ENCODE data around the gene MKKS. TPM values are rescaled to one million over a fixed set of nuclear protein-coding genes. Genes with fewer than 3 reads are reported as not detected.

The MKKS gene
- total RNA-seq, 1 donor, result 7.6 TPM

DNA sequence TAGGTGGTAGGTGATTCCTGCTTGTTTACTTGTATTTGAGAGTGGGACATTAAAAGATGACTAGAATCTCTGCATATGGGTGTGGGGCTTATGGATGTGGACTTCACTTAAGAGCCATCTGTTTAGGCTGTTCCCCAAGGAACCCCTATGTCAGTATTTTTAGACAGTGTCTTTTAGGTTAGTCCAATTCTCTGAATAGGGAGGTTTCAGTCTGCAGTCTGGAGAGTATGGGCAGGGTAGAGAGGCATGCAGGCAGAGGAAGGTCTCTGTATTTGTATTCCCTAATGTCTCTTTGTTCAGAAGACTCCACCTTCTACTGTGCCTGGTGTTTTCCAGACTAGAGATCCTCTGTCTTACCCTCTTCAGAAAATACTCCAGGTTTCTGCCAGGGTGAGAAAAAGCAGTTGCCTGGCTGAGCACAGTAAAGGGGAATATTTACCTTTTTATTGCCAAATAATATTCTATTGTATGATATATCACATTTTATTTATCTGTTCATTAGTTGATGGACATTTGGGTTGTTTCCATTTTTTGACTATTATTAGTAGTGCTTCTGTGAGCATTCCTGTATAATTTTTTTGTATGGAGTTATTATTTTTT, 20.2 kb upstream of the MKKS start:
- H3K4me3 ChIP-seq (ENCODE audit: insufficient read depth, low read length), result no peak overlapping the region
- no peak overlapping the region for H3K4me2 ChIP-seq (ENCODE audit: insufficient read depth, low read length)
- no peaks in the 10 kb centered on the region for H4K20me1 ChIP-seq (ENCODE audit: insufficient read depth, low read length)
- no peaks in the 10 kb centered on the region for H3K36me3 ChIP-seq (ENCODE audit: insufficient read depth, low read length)
- no peaks in the 10 kb centered on the region for H3K4me1 ChIP-seq (ENCODE audit: insufficient read depth, low read length)
- TF ChIP-seq, protein P1, sequence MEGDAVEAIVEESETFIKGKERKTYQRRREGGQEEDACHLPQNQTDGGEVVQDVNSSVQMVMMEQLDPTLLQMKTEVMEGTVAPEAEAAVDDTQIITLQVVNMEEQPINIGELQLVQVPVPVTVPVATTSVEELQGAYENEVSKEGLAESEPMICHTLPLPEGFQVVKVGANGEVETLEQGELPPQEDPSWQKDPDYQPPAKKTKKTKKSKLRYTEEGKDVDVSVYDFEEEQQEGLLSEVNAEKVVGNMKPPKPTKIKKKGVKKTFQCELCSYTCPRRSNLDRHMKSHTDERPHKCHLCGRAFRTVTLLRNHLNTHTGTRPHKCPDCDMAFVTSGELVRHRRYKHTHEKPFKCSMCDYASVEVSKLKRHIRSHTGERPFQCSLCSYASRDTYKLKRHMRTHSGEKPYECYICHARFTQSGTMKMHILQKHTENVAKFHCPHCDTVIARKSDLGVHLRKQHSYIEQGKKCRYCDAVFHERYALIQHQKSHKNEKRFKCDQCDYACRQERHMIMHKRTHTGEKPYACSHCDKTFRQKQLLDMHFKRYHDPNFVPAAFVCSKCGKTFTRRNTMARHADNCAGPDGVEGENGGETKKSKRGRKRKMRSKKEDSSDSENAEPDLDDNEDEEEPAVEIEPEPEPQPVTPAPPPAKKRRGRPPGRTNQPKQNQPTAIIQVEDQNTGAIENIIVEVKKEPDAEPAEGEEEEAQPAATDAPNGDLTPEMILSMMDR (IDR thresholded peaks at IDR 0.05; ENCODE audit: extremely low read depth, low read depth, low read length), result no peak
- no peak overlapping the region for H2AFZ ChIP-seq (ENCODE audit: low read length)
- H3K79me2 ChIP-seq (ENCODE audit: insufficient read depth, low read length), result peaks cover 8% of the 10 kb centered on the region
- H3K27me3 ChIP-seq (ENCODE audit: insufficient read depth, low read length), result no peaks in the 10 kb centered on the region
- H3K27ac ChIP-seq (ENCODE audit: low read depth, low read length), result no peak overlapping the region
- no peak for DNase-seq (ENCODE audit: insufficient read length, low spot score, missing footprints)
- H3K9me3 ChIP-seq (ENCODE audit: low read depth, low read length), result no peaks in the 10 kb centered on the region

DNA sequence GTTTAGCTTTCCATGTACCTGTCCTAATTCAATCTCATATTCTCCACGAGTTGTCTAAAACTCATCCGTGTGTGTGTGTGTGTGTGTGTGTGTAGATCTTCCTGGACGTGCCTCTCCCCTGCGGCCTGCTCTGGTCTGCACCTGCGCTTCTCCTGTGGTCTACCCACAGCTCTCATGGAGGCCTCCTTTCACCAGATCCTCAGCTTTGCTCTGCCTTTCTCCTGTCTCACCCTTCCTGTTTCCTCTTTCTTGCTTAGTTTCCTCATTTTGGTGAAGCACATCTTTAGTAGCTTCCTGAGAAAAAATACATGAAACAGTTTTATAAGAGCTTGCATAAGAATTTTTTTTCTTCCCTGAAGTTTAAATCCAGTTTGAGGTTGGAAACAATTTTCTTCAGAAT, 19.2 kb upstream of the MKKS start:
- TF ChIP-seq, protein P1 (IDR thresholded peaks at IDR 0.05; ENCODE audit: extremely low read depth, low read depth, low read length), result no peak
- DNase-seq (ENCODE audit: insufficient read length, low spot score, missing footprints), result no peak
- H3K4me3 ChIP-seq (ENCODE audit: insufficient read depth, low read length), result no peak overlapping the region
- H3K4me2 ChIP-seq (ENCODE audit: insufficient read depth, low read length), result no peak overlapping the region
- no peaks in the 10 kb centered on the region for H3K36me3 ChIP-seq (ENCODE audit: insufficient read depth, low read length)
- no peaks in the 10 kb centered on the region for H4K20me1 ChIP-seq (ENCODE audit: insufficient read depth, low read length)
- H3K9me3 ChIP-seq (ENCODE audit: low read depth, low read length), result no peaks in the 10 kb centered on the region
- no peak overlapping the region for H3K27ac ChIP-seq (ENCODE audit: low read depth, low read length)
- H3K4me1 ChIP-seq (ENCODE audit: insufficient read depth, low read length), result no peaks in the 10 kb centered on the region
- H2AFZ ChIP-seq (ENCODE audit: low read length), result no peak overlapping the region
- no peaks in the 10 kb centered on the region for H3K27me3 ChIP-seq (ENCODE audit: insufficient read depth, low read length)
- H3K79me2 ChIP-seq (ENCODE audit: insufficient read depth, low read length), result peaks cover 11% of the 10 kb centered on the region

DNA sequence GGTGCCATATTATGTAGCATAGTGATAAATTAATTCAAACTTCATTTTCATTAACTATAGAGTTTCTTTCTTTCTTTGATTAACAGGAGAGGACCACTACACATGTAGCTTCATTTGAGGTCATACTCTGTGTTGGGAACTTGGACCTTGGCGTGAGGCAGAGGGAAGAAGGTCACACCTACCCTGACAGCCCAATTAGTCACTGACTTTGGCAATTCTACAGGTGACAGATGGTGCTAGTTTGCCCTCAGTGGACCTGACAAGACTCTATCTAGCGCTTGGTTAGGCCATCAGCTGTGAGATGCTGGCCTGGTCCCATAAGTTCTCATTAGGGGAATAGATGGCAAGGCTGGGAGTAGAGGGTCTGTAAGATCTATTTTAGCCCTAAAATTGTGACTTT, 15.2 kb upstream of the MKKS start:
- Histone ChIP-seq H3K36me3 (ENCODE audit: insufficient read depth, low read length) (no peaks in the 10 kb centered on the region), H3K4me2 (ENCODE audit: insufficient read depth, low read length) (no peak overlapping the region), H4K20me1 (ENCODE audit: insufficient read depth, low read length) (no peaks in the 10 kb centered on the region), H3K4me1 (ENCODE audit: insufficient read depth, low read length) (no peaks in the 10 kb centered on the region), H3K79me2 (ENCODE audit: insufficient read depth, low read length) (peaks cover 14% of the 10 kb centered on the region), H3K9me3 (ENCODE audit: low read depth, low read length) (no peaks in the 10 kb centered on the region), H3K27ac (ENCODE audit: low read depth, low read length) (no peak overlapping the region), H3K4me3 (ENCODE audit: insufficient read depth, low read length) (no peak overlapping the region), H2AFZ (ENCODE audit: low read length) (no peak overlapping the region), H3K27me3 (ENCODE audit: insufficient read depth, low read length) (no peaks in the 10 kb centered on the region)
- no peak for DNase-seq (ENCODE audit: insufficient read length, low spot score, missing footprints)
- TF ChIP-seq, protein P1 (IDR thresholded peaks at IDR 0.05; ENCODE audit: extremely low read depth, low read depth, low read length), result no peak

DNA sequence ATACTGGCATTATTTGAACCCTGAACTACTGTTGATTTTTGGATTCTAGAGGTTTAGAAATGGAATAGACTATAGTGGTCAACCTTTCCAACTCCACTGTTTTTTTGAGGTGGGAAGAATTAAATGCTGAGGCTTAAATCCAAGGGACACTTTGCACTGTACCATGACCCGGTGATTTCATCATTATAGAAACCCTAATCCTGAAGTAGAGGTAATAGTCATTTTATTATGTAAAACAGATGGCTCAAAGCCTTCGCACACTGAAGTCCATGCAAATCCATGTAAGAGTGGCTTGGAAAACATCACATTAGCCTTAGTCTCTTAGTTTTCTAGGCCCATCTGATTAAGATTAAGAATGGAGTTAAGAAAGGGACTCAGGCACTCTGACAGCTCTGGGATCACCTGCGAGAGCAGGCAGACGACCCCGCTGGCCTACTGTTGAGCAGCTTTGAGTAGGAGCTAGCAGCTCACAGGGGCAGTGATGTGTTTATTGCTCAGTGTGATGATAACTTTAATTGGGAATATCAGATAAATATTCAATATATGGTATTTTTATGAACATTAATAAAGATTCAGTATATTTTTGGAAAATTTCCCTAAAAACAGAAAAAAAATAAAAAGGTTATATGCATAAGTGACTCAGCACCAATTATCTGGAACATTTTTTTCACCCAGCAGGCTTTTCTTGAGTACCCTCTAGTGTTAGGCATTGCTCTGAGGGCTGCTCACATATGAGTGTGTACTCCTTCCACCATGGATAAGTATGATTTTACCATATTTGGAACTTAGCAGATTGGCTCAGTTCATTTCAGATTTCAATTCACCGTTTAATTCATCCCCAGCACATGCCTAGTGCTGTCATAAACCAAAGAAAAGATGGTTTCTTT, 14.5 kb upstream of the MKKS start:
- Histone ChIP-seq H3K27ac (ENCODE audit: low read depth, low read length) (no peak overlapping the region), H2AFZ (ENCODE audit: low read length) (no peak overlapping the region), H3K4me1 (ENCODE audit: insufficient read depth, low read length) (no peaks in the 10 kb centered on the region), H3K27me3 (ENCODE audit: insufficient read depth, low read length) (no peaks in the 10 kb centered on the region), H3K9me3 (ENCODE audit: low read depth, low read length) (no peaks in the 10 kb centered on the region), H4K20me1 (ENCODE audit: insufficient read depth, low read length) (no peaks in the 10 kb centered on the region), H3K36me3 (ENCODE audit: insufficient read depth, low read length) (no peaks in the 10 kb centered on the region), H3K4me2 (ENCODE audit: insufficient read depth, low read length) (no peak overlapping the region), H3K79me2 (ENCODE audit: insufficient read depth, low read length) (peaks cover 14% of the 10 kb centered on the region), H3K4me3 (ENCODE audit: insufficient read depth, low read length) (no peak overlapping the region)
- TF ChIP-seq, protein P1 (IDR thresholded peaks at IDR 0.05; ENCODE audit: extremely low read depth, low read depth, low read length), result peak; percentile 16
- no peak for DNase-seq (ENCODE audit: insufficient read length, low spot score, missing footprints)

Data from osteoblast (primary cell).